H7 (cell line): ENCODE measurements around the gene HM13. TPM values are rescaled to one million over a fixed set of nuclear protein-coding genes. Genes with fewer than 3 reads are reported as not detected.
"Not testable (repeated sequence)": the region's sequence is repeated elsewhere in the genome, so short reads cannot be mapped to it uniquely, and the experiment has no call there.

Experiments
- DNase-seq: peaks from one replicate; pipeline ENCODE4 v3.0.0; 2012
- H3K27me3 ChIP-seq: 2 replicates; pipeline ENCODE4 v1.6.0; 2011; ENCODE audit warnings: mild to moderate bottlenecking, low read length; ENCODE audit not compliant: control insufficient read depth, insufficient read depth
- H3K36me3 ChIP-seq: replicated peaks from 2 replicates; pipeline ENCODE4 v1.5.1; 2011; ENCODE audit warnings: low read length; ENCODE audit not compliant: control insufficient read depth, insufficient read depth
- H3K4me3 ChIP-seq: 2 replicates; pipeline ENCODE4 v1.5.1; 2011; ENCODE audit warnings: low read depth, mild to moderate bottlenecking, control low read depth, low read length, moderate library complexity; ENCODE audit not compliant: insufficient read depth
- total RNA-seq: library from RNA; depleted of rRNA; stranded (reverse); fragments of >200 nt; shearing (Covaris generic); gene quantifications from 2 replicates; pipeline ENCODE4 v1.2.3, GENCODE V29; 2014

The HM13 gene
- total RNA-seq, 1 experiment from 2014 or later = 63.9 TPM

DNA sequence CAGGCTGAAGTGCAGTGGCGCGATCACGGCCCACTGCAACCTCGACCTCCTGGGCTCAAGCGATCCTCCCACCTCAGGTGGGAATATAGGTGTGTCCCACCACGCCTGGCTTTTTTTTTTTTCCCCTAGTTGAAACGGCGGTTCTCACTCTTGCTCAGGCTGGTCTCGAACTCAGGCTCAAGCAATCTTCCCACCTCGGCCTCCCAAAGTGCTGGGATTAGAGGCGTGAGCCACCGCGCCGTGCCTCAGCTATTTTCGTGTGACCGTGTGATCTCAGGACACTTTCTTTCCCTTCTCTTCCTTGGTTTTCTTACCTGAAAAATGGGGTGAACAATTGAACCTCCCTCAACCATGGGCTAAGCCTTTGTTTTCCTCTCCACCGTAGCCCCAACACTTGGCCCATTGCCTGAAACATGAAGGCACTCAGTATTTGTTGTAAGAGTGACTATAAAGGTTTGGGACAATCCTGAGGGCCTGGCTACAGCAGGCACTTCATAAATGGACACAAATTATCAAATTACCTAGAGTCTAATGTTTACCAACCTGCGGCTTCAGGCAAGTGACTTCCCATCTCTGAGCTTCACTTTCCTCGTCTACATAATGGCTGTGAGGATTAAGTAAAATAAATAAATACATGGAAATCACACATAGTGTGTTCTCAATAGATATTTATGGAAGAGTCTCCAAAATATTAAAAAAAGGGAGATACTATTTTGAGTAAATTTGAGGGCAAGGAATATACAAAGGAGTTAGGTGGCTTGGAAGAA lies 59.5 kb downstream of the HM13 start:
- no peak for DNase-seq
- H3K27me3 ChIP-seq = no peaks in the 10 kb centered on the region
- peaks cover 7% of the 10 kb centered on the region for H3K36me3 ChIP-seq
- peak overlapping the region; percentile 51 for H3K4me3 ChIP-seq

DNA sequence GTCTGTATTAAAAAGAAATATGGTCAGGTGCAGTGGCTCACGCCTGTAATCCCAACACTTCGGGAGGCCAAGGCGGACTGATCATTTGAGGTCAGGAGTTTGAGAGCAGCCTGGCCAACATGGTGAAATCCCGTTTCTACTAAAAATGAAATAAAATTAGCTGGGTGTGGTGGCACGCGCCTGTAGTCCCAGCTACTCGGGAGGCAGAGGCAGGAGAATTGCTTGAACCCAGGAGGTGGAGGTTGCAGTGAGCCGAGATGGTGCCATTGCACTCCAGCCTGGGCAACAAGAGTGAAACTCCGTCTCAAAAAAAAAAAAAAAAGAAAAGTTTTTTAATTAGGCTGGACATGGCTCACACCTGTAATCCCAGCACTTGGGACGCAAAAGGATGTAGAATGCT lies 60.7 kb downstream of the HM13 start:
- DNase-seq, H3K27me3 ChIP-seq, H3K36me3 ChIP-seq, H3K4me3 ChIP-seq: not testable (repeated sequence)

DNA sequence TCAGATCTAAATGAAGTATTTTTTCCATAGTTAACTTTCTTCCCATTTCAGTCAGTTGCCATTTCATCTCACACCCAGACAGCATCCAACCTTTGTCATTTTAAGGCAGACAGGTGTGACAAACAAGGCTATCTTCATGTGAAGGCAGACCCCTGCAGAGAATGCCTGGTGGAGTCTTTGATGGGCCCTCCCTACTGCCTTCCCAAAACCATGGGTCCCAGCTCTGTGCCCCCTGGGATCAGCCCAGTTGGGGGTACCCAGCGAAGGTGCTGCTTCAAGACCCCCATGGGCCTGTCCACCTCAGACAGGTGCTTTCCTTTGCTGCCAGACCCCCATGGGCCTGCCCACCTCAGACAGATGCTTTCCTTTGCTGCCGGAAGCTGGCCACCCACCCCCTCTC lies 62.5 kb downstream of the HM13 start:
- no peak for DNase-seq
- Histone ChIP-seq H3K27me3 (no peaks in the 10 kb centered on the region), H3K4me3 (no peak overlapping the region), H3K36me3 (no peaks in the 10 kb centered on the region; the same call in 1 of the 2 replicates)

DNA sequence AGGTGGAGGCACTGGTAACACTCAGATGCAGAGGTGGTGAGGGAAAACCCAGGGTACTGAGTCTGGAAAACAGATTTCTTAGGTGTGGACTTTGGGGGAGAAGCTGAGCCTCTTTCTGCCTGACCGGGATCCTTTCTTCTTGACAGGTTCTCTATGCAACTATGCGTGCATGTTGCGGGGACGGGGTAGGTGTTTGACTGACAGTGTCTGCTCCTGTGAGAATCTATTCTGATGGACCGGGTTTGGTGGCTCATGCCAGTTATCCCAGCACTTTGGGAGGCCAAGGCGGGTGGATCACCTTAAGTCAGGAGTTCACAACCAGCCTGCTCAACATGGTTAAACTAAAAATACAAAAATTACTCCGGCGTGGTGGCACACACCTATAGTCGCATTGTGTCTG lies 63.0 kb downstream of the HM13 start:
- no peaks in the 10 kb centered on the region for H3K27me3 ChIP-seq
- H3K36me3 ChIP-seq = no peaks in the 10 kb centered on the region; the same call in 1 of the 2 replicates
- DNase-seq = no peak
- H3K4me3 ChIP-seq = no peak overlapping the region

DNA sequence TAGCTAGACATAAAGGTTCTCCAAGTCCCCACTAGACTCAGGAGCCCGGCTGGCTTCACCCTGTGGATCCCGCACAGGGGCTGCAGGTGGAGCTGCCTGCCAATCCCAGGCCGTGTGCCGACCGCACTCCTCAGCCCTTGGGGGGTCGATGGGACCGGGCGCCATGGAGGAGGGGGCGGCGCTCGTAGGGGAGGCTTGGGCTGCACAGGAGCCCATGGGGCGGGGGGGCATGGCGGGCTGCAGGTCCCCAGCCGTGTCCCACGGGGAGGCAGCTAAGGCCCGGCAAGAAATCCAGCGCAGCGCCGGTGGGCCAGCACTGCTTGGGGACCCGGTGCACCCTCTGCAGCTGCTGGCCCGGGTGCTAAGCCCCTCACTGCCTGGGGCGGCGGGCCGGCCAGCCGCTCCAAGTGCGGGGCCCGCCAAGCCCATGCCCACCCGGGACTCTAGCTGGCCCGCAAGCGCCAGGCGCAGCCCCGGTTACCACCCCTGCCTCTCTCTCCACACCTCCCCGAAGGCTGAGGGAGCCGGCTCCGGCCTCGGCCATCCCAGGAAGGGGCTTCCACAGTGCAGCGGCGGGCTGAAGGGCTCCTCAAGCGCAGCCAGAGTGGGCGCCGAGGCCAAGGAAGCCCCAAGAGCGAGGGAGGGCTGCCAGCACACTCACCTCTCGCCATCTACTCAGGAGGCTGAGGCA lies 64.4 kb downstream of the HM13 start:
- Histone ChIP-seq H3K27me3 (no peaks in the 10 kb centered on the region), H3K4me3 (no peak overlapping the region), H3K36me3 (no peaks in the 10 kb centered on the region; the same call in 1 of the 2 replicates)
- DNase-seq = no peak

DNA sequence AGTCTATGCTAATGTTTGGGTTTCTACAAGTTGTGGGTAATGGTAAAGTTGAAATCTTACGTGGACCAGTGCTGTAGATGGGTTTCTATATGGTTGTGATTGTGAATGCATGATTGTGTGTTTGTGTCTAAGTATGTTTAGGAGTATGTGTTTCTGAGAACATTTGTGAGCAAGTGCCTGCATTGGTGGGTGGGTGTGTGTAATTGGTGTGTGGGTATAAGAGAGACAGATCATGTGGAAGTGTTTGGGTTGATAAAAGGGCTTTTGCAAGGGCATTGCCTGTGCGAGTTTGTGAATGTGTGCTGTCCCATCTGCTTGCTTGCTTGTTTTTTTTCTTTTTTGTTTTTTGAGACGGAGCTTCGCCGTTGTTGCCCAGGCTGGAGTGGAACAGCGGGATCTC lies 65.0 kb downstream of the HM13 start:
- H3K36me3 ChIP-seq = no peaks in the 10 kb centered on the region; the same call in 1 of the 2 replicates
- H3K27me3 ChIP-seq = no peaks in the 10 kb centered on the region
- no peak overlapping the region for H3K4me3 ChIP-seq
- no peak for DNase-seq

DNA sequence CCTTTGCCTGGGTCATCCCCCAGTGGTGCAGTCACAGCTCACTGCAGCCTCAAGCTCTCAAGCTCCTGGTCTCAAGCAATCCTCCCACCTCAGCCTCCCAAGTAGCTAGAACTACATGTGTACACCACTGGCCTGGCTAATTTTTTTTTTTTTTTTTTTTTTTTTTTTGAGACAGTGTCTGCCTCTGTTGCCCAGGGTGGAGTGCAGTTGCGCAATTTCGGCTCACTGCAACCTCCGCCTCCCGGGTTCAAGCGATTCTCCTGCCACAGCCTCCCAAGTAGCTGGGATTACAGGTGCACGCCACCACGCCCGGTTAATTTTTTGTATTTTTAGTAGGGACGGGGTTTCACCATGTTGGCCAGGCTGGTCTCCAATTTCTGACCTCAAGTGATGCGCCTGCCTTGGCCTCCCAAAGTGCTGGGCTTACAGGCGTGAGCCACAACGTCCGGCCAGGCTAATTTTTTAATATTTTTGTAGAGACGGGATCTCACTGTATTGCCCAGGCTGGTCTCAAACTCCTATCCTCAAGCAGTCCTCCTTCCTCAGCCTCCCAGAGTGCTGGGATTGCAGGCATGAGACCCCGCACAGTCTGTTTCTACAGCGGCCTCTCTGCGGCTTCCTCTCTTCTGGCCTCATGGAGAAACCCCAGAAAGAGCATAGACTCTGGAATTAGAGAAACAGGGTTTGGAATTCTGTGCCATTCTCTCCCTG lies 65.9 kb downstream of the HM13 start:
- H3K4me3 ChIP-seq, H3K36me3 ChIP-seq, DNase-seq, H3K27me3 ChIP-seq: not testable (repeated sequence)

DNA sequence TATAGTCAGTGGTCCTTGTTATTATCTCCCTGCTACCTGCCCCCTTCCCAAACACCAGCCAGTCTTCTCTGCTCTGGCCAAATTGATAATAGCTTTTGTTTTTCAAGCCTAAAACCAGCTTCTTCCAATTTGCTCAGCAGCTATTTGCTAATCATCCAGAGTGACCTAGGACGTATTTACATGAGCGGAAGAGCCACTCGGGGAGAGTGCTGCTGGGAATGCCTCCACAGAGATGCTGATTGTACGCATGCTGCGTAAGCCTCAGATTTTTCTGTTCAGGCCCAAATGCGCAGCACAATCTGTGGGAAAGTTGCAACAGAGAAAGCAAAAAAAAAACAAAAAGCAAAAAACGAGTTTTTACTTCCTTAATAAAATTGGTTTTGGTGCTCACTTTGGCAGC lies 66.5 kb downstream of the HM13 start:
- DNase-seq = peak; percentile 75
- H3K36me3 ChIP-seq = no peaks in the 10 kb centered on the region; the same call in 1 of the 2 replicates

DNA sequence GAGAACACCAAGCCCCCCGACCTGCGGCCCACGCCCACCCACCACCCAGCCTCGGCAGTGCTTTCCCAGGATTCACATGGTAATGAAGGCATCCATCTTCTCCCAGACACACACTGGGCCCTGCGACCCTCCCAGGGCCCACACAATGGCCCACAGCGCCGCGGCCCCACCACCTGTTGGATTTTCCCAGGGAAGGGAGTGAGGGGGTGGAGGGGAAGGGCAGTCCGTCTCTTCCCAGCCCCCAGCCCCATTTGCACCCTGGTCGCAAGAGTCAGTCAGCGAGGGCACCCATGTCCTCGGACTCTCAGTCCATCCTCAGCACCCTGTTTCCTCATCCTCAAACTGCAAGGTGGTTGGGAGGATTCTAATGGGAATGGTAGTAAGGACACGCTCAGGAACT lies 67.1 kb downstream of the HM13 start:
- no peak overlapping the region for H3K4me3 ChIP-seq
- no peaks in the 10 kb centered on the region for H3K27me3 ChIP-seq
- peak; percentile 83 for DNase-seq
- H3K36me3 ChIP-seq = no peaks in the 10 kb centered on the region; the same call in 1 of the 2 replicates

More for the DNA sequence above, 66.5 kb downstream of the HM13 start:
- Histone ChIP-seq H3K4me3 (no peak overlapping the region), H3K27me3 (no peaks in the 10 kb centered on the region)

DNA sequence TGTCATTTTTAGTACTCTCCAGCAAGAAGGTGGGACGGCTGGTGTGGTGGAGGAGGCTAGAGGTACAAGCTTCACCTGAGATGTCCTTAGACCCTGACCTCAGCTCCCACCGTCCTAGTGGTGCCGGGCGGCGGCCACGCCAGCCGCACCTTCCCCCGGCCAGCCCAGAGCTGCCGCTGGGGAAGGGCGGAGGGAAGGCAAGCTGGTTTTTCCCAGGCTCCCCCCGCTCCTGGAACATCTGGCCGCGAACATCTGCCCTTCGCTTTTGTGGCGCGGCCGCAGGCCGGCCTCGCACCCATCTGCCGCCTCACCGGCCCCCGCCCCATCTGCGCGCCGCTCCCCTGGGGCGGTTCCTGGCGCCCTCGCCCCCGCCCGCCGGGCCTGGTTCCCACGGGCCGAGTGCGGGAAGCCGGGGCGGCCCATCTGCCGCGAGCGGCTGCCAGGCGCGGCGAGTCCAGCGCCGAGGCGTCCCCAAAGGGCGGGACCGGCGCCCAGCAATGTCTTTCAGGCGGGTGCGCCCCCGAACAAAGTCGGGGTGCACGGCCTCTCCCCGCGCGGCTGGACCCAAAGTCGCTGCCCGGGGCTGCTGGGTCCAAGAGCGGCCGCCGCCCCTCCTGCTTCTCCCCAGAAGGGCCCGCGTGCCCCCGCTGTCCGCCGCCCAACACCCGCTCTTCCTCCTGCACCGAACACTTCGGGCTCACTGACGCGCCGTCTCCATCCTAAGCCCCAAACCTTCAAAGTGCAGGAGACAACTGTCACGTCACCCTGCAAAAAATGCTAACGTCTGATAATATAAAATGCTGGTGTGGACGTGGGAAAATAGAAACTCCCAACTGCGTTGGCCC lies 73.5 kb downstream of the HM13 start:
- no peaks in the 10 kb centered on the region; the same call in 1 of the 2 replicates for H3K27me3 ChIP-seq
- DNase-seq = peak; percentile 85
- H3K4me3 ChIP-seq = peak overlapping the region; percentile 32; the same call in 1 of the 2 replicates
- H3K36me3 ChIP-seq = no peaks in the 10 kb centered on the region

DNA sequence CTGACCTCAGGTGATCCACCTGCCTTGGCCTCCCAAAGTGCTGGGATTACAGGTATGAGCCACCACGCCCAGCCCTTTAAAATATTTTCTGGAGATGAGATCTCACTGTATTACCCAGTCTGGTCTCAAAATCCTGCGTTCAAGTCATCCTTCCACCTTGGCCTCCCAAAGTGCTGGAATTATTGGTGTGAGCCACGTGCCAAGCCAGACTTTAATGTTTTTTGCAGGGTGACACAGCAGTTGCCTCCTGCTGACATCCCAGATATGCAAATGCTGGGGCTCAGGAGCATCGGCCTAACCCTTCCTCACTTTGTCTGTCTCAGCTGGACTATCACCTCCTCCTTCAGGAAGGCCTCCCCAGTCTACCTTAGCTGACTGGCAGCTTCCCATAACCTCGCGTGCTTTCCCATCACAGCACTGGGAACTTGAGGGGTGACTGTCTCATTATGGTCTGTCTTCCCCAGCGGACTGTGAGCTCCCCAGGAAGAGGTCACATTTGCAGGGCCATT lies 76.5 kb downstream of the HM13 start:
- DNase-seq = peak; percentile 75
- Histone ChIP-seq H3K27me3 (no peaks in the 10 kb centered on the region; the same call in 1 of the 2 replicates), H3K36me3 (no peaks in the 10 kb centered on the region), H3K4me3 (no peak overlapping the region)

DNA sequence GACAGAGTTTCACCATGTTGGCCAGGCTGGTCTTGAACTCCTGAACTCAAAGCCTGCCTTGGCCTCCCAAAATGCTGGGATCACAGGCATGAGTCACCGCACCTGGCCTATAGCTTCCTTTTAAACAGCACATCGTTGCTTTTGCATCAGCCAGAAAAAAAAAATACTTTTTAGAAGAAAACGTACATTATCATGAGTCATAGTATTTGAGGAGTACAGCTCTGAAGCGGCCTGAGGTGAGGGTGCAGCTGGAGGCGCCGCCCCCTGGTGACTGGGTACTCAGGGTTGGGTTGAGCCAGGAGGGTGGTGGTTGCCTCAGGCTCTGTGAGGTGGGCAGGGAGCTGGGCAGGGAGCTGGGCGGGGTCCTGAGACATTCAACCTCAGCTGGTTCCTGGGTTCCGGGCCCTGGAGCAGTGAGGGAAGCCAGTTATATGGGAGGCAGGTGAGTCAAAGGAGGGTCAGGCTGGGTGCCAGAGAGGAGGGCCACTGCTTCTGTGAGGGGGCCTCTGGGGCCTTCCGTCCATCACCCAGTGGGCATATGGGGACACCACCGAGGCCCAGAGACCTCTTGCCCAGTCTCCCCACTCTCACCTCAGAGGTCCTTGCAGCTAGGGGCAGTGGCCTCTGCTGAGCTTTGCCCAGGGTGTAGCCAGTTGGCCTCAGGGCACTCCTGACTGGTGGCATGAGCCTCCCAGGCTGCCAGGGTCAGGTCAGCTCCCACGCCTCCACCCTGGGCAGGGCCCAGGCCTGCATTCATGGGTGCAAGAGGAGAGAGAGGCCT lies 79.2 kb downstream of the HM13 start:
- H3K4me3 ChIP-seq = no peak overlapping the region
- H3K27me3 ChIP-seq = no peaks in the 10 kb centered on the region
- no peaks in the 10 kb centered on the region for H3K36me3 ChIP-seq
- peak; percentile 56 for DNase-seq

DNA sequence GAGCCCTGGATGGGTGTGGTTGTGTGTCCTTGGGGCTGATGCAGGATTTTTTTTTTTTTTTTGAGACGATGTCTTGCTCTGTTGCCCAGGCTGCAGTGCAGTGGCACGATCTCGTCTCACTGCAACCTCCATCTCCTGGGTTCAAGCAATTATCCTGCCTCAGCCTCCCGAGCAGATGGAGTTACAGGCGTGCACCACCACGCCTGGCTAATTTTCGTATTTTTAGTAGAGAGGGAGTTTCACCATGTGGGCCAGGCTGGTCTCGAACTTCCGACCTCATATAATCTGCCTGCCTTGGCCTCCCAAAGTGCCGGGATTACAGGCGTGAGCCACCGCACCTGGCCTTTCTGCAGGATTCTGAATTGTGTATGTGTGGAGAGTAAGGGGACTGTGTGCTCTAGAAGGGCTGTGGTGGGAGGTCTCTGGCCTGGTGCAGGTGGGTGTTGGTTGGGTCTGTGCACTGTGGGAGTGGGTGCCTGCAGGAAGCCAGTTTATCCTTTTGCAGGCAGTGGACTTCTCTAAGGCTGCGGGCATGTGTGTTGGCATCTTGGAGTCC lies 79.8 kb downstream of the HM13 start:
- DNase-seq = no peak
- Histone ChIP-seq H3K36me3 (no peaks in the 10 kb centered on the region), H3K27me3 (no peaks in the 10 kb centered on the region), H3K4me3 (no peak overlapping the region)
